ENCODE measurements around the gene TMPRSS2. TPM values are rescaled to one million over a fixed set of nuclear protein-coding genes. Genes with fewer than 3 reads are reported as not detected.

Gene TMPRSS2
- total RNA-seq, 1 donor from 2014 or later, result 23.7 TPM

DNA sequence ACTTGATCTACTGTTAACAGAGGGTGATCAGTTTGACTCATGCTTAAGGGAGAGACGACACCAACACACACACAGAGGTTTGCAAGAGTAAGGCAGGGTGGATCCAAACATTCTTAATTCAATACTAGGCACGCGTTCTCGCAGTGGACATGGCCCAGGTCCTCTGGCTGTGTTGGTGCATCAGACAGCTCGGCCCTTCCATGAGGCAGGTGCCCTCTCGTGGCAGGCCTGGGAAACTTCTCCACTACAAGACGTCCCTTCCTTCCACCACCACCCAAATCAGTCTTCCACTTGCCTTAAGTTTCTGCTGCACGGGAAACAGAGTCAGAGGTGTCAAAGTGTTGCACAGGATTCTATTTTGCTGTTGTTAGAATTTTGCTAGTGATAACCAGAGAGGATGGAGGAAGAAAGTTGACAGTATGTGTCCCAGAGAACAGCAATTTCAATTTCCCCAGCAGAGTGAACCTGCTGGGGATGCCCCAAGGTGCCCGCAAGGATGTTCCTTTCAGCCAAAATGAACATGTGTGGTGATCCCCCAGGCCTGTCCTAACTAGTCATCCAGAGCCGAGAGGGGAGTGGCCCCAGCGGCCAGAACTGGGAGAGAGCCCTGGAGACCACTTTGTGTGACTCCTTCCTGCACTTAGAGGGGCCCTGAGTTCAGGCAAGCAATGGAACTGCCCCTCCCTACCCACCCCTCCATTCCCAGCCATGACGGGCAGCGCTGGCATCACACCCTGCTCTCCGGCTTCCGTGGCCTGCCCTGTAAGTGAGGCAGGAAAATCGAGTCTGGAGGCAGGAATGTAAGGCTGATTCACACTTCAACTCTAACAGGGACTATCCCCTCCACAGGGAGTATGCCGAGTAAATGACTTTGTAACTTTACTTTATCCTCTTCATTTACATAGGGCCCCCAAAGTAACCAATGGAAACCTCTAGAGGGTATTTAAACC, 47.1 kb downstream of the TMPRSS2 start:
- peak; percentile 52 for DNase-seq (ENCODE audit: low spot score, unreplicated experiment)
- Mint-ChIP-seq H3K4me3 (ENCODE audit: low read depth) (no peak overlapping the region), H3K4me1 (ENCODE audit: low read depth) (peaks cover 3% of the 10 kb centered on the region), H3K27me3 (peaks cover 8% of the 10 kb centered on the region), H3K9me3 (ENCODE audit: low read depth) (peaks cover 14% of the 10 kb centered on the region), H3K36me3 (ENCODE audit: insufficient read depth) (peaks cover 32% of the 10 kb centered on the region), H3K27ac (no peak overlapping the region)
- TF ChIP-seq, protein P1, sequence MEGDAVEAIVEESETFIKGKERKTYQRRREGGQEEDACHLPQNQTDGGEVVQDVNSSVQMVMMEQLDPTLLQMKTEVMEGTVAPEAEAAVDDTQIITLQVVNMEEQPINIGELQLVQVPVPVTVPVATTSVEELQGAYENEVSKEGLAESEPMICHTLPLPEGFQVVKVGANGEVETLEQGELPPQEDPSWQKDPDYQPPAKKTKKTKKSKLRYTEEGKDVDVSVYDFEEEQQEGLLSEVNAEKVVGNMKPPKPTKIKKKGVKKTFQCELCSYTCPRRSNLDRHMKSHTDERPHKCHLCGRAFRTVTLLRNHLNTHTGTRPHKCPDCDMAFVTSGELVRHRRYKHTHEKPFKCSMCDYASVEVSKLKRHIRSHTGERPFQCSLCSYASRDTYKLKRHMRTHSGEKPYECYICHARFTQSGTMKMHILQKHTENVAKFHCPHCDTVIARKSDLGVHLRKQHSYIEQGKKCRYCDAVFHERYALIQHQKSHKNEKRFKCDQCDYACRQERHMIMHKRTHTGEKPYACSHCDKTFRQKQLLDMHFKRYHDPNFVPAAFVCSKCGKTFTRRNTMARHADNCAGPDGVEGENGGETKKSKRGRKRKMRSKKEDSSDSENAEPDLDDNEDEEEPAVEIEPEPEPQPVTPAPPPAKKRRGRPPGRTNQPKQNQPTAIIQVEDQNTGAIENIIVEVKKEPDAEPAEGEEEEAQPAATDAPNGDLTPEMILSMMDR (IDR thresholded peaks at IDR 0.05; ENCODE audit: unreplicated experiment), result peak; percentile 81

DNA sequence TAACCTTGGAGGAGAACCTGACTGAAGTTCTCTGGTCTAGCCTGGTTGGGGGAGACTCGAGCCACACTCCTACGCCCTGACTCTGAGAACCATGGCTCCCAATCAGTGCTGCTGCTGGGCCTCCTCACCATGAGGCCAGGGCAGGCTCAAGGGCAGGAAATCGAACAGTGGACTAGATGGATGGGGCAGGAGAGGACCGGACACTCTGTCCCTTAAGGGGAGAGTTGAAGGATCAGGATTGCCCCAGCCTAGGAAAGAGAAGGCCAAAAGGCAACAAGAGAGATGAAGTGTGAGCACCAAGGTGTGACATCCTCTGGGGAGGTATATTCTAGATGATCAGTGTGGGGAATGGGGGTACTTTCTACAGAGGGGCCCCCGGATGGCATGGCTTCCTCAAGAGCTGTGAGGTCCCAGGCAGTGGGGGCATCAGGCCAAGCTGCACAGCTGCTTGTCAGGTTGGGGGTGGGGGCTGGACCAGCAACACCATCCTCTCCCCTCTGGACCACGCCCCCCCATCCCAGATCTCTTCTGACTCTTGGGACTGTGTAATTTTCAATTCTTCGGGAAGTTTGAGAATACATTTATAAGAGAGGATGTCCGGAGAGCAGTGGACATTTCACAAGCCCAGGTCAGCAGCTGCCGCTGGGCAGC, 47.9 kb downstream of the TMPRSS2 start:
- no peak overlapping the region for H3K4me3 Mint-ChIP-seq (ENCODE audit: low read depth)
- peaks cover 14% of the 10 kb centered on the region for H3K9me3 Mint-ChIP-seq (ENCODE audit: low read depth)
- peaks cover 23% of the 10 kb centered on the region for H3K36me3 Mint-ChIP-seq (ENCODE audit: insufficient read depth)
- TF ChIP-seq, protein P1 (IDR thresholded peaks at IDR 0.05; ENCODE audit: unreplicated experiment), result no peak
- H3K4me1 Mint-ChIP-seq (ENCODE audit: low read depth), result peaks cover 3% of the 10 kb centered on the region
- H3K27me3 Mint-ChIP-seq, result peaks cover 8% of the 10 kb centered on the region
- DNase-seq (ENCODE audit: low spot score, unreplicated experiment), result no peak
- no peak overlapping the region for H3K27ac Mint-ChIP-seq

DNA sequence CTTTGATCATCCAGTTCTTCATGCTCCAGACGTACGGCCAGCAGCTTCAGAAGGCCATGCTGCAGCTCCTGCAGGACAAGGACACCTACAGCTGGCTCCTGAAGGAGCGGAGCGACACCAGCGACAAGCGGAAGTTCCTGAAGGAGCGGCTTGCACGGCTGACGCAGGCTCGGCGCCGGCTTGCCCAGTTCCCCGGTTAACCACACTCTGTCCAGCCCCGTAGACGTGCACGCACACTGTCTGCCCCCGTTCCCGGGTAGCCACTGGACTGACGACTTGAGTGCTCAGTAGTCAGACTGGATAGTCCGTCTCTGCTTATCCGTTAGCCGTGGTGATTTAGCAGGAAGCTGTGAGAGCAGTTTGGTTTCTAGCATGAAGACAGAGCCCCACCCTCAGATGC, 49.4 kb downstream of the TMPRSS2 start:
- TF ChIP-seq, protein P1 (IDR thresholded peaks at IDR 0.05; ENCODE audit: unreplicated experiment), result no peak
- H3K27me3 Mint-ChIP-seq, result peaks cover 8% of the 10 kb centered on the region
- peaks cover 3% of the 10 kb centered on the region for H3K4me1 Mint-ChIP-seq (ENCODE audit: low read depth)
- H3K9me3 Mint-ChIP-seq (ENCODE audit: low read depth), result peaks cover under 1% of the 10 kb centered on the region
- H3K27ac Mint-ChIP-seq, result no peak overlapping the region
- no peak for DNase-seq (ENCODE audit: low spot score, unreplicated experiment)
- peaks cover 9% of the 10 kb centered on the region for H3K36me3 Mint-ChIP-seq (ENCODE audit: insufficient read depth)
- no peak overlapping the region for H3K4me3 Mint-ChIP-seq (ENCODE audit: low read depth)

DNA sequence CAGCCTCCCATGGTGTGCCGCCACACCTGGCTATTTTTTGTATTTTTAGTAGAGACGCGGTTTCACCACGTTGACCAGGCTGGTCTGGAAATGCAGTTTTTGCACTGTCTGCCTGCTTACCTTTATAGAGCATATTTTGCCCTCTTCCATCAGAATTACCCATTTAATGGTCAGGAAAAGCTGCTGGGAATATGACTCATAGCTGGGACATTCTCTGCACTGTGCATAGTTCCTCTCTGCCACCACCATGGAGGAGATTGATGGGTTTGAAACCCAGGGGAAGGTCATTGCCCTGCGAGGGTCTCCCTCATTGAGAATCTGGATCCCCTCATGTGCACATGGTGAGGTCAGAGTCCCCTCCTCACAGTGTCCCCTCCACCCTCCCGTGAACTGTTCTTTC, 49.8 kb downstream of the TMPRSS2 start:
- Mint-ChIP-seq H3K36me3 (ENCODE audit: insufficient read depth) (peaks cover 6% of the 10 kb centered on the region), H3K9me3 (ENCODE audit: low read depth) (no peaks in the 10 kb centered on the region), H3K4me1 (ENCODE audit: low read depth) (peaks cover 3% of the 10 kb centered on the region), H3K27ac (no peak overlapping the region), H3K4me3 (ENCODE audit: low read depth) (no peak overlapping the region), H3K27me3 (peaks cover 8% of the 10 kb centered on the region)
- no peak for DNase-seq (ENCODE audit: low spot score, unreplicated experiment)
- TF ChIP-seq, protein P1 (IDR thresholded peaks at IDR 0.05; ENCODE audit: unreplicated experiment), result no peak

DNA sequence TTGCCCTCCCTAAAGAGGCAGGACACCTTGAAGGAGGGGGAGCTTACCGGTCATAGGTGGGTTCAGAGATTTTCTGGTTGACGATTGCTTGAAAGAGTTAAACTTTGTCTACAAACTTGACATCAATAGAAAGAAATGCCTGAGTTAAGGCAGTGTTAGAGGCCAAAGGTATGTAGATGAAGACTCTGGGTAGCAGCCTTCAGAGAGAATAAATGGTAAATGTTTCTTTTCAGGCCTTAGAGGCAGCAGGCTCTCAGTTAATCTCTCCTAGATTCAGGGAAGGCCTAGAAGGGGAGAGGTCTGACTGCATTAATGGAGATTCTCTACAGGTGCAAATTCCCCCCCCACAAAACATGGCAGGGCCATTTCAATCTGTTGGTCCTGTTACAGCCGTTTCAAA, 54.2 kb downstream of the TMPRSS2 start:
- no peaks in the 10 kb centered on the region for H3K4me1 Mint-ChIP-seq (ENCODE audit: low read depth)
- peak overlapping the region; percentile 45 for H3K27ac Mint-ChIP-seq
- no peaks in the 10 kb centered on the region for H3K36me3 Mint-ChIP-seq (ENCODE audit: insufficient read depth)
- H3K4me3 Mint-ChIP-seq (ENCODE audit: low read depth), result no peak overlapping the region
- H3K9me3 Mint-ChIP-seq (ENCODE audit: low read depth), result no peaks in the 10 kb centered on the region
- no peaks in the 10 kb centered on the region for H3K27me3 Mint-ChIP-seq
- TF ChIP-seq, protein P1 (IDR thresholded peaks at IDR 0.05; ENCODE audit: unreplicated experiment), result no peak
- no peak for DNase-seq (ENCODE audit: low spot score, unreplicated experiment)
